IMR-90 (cell line): ENCODE results near the gene TBC1D22B. TPM values are rescaled to one million over a fixed set of nuclear protein-coding genes. Genes with fewer than 3 reads are reported as not detected.

Experiments
- ATAC-seq: fragments of 200-7000 bp; cut with Tn5 transposase; 2 replicates; pipeline ENCODE4 v1.9.1; 2020; ENCODE audit warnings: low read depth, mild to moderate bottlenecking, moderate library complexity
- BruUV-seq: library from RNA; stranded (reverse); fragments of 400-500 nt; replicated peaks from 2 replicates; lab custom pipeline; 2021; lab: Mats Ljungman, UMichigan
- CTCF ChIA-PET: fragments of 300-600 bp; formaldehyde crosslinking; extraction: SDS; loops from one replicate; lab custom pipeline; 2021; ENCODE audit warnings: antibody characterized with exemption; lab: Yijun Ruan, JAX
- POLR2A ChIA-PET: fragments of 300-600 bp; sonication (Branson Sonifier 250); formaldehyde crosslinking; loops from one replicate; lab custom pipeline; 2022; ENCODE audit warnings: antibody characterized with exemption; ENCODE audit not compliant: unreplicated experiment; lab: Charles Lee
- DNase-seq: peaks from one replicate; pipeline ENCODE4 v3.0.0; 2013
- H2AFZ ChIP-seq: replicated peaks from 2 replicates; pipeline ENCODE3; 2013; ENCODE audit warnings: low read length, mild to moderate bottlenecking; ENCODE audit not compliant: poor library complexity
- H2AK5ac ChIP-seq: 2 replicates; pipeline ENCODE4 v1.6.1; 2013; ENCODE audit warnings: low read depth, low read length, inconsistent platforms
- H2AK9ac ChIP-seq: replicated peaks from 2 replicates; pipeline ENCODE3; 2013; ENCODE audit warnings: mild to moderate bottlenecking, low read depth, low read length, moderate library complexity; ENCODE audit not compliant: poor library complexity
- H2BK120ac ChIP-seq: 2 replicates; pipeline ENCODE4 v1.6.1; 2013; ENCODE audit warnings: low read depth, low read length, inconsistent platforms
- H2BK15ac ChIP-seq: 3 replicates; pipeline ENCODE4 v1.6.1; 2013; ENCODE audit warnings: low read depth, low read length, inconsistent platforms
- H2BK20ac ChIP-seq: 2 replicates; pipeline ENCODE4 v1.6.1; 2013; ENCODE audit warnings: low read depth, mild to moderate bottlenecking, inconsistent platforms, low read length, moderate library complexity
- H2BK5ac ChIP-seq: 2 replicates; pipeline ENCODE4 v1.6.1; 2013; ENCODE audit warnings: mild to moderate bottlenecking, low read depth, low read length, inconsistent platforms; ENCODE audit not compliant: poor library complexity, severe bottlenecking
- H3K14ac ChIP-seq: replicated peaks from 2 replicates; pipeline ENCODE4 v1.6.1; 2013; ENCODE audit warnings: low read depth, low read length, inconsistent platforms
- H3K18ac ChIP-seq: 2 replicates; pipeline ENCODE4 v1.6.1; 2013; ENCODE audit warnings: low read depth, low read length, control low read depth
- H3K23ac ChIP-seq: 2 replicates; pipeline ENCODE4 v1.6.1; 2013; ENCODE audit warnings: low read depth, low read length, inconsistent platforms
- H3K27ac ChIP-seq: 2 replicates; pipeline ENCODE4 v1.5.1; 2013; ENCODE audit warnings: mild to moderate bottlenecking, control low read depth, low read length; ENCODE audit not compliant: insufficient read depth
- H3K27me3 ChIP-seq: 2 replicates; pipeline ENCODE4 v1.6.1; 2013; ENCODE audit warnings: low read length; ENCODE audit not compliant: control insufficient read depth, insufficient read depth
- H3K36me3 ChIP-seq: 2 replicates; pipeline ENCODE4 v1.6.1; 2013; ENCODE audit warnings: low read length, mixed read lengths; ENCODE audit not compliant: control insufficient read depth, insufficient read depth
- H3K4ac ChIP-seq: 2 replicates; pipeline ENCODE4 v1.6.1; 2013; ENCODE audit warnings: low read depth, low read length, inconsistent platforms
- H3K4me1 ChIP-seq: 2 replicates; pipeline ENCODE4 v1.6.1; 2013; ENCODE audit warnings: low read length, mixed read lengths; ENCODE audit not compliant: control insufficient read depth, insufficient read depth
- H3K4me2 ChIP-seq: 2 replicates; pipeline ENCODE4 v1.6.1; 2013; ENCODE audit warnings: low read depth, mild to moderate bottlenecking, control low read depth, low read length, moderate library complexity
- H3K4me3 ChIP-seq: 2 replicates; pipeline ENCODE4 v1.5.1; 2013; ENCODE audit warnings: low read depth, mild to moderate bottlenecking, control low read depth, low read length, moderate library complexity; ENCODE audit not compliant: insufficient read depth
- H3K56ac ChIP-seq: 2 replicates; pipeline ENCODE4 v1.6.1; 2013; ENCODE audit warnings: low read length, inconsistent platforms; ENCODE audit not compliant: insufficient read depth; ENCODE audit errors: extremely low read depth
- H3K79me1 ChIP-seq, 2 experiments: 2 replicates each; pipeline ENCODE4 v1.6.1; 2013; ENCODE audit warnings: low read length in 2 of 2, inconsistent platforms in 1 of 2, low read depth in 1 of 2
- H3K9ac ChIP-seq: 2 replicates; pipeline ENCODE4 v1.6.1; 2013; ENCODE audit warnings: low read depth, low read length, control low read depth
- H3K9me1 ChIP-seq: 2 replicates; pipeline ENCODE4 v1.6.1; 2013; ENCODE audit warnings: low read length, inconsistent platforms; ENCODE audit not compliant: insufficient read depth
- H3K9me3 ChIP-seq: 2 replicates; pipeline ENCODE4 v1.6.1; 2013; ENCODE audit warnings: low read length; ENCODE audit not compliant: control insufficient read depth, insufficient read depth
- H4K20me1 ChIP-seq: 2 replicates; pipeline ENCODE4 v1.6.1; 2013; ENCODE audit warnings: low read length, inconsistent platforms; ENCODE audit not compliant: insufficient read depth
- H4K5ac ChIP-seq: 2 replicates; pipeline ENCODE4 v1.6.1; 2013; ENCODE audit warnings: mild to moderate bottlenecking, low read depth, low read length, control low read depth
- H4K8ac ChIP-seq, 2 experiments: 2 replicates each; pipeline ENCODE4 v1.6.1; 2013; ENCODE audit warnings: low read depth in 2 of 2, low read length in 2 of 2, control low read depth in 1 of 2, inconsistent platforms in 1 of 2
- H4K91ac ChIP-seq: 2 replicates; pipeline ENCODE4 v1.6.1; 2013; ENCODE audit warnings: low read depth, low read length, inconsistent platforms; ENCODE audit not compliant: insufficient read depth
- CEBPB ChIP-seq: IDR thresholded peaks from 2 replicates; pipeline ENCODE4 v1.6.1; 2012; ENCODE audit warnings: low read depth, low read length, improper control_type of control experiment
- MXI1 ChIP-seq: IDR thresholded peaks from 2 replicates; pipeline ENCODE4 v1.6.1; 2012; ENCODE audit warnings: low read depth, mild to moderate bottlenecking, low read length, moderate library complexity, borderline replicate concordance
- NFE2L2 ChIP-seq: fragments of 150-350 bp; IDR thresholded peaks from 2 replicates; pipeline ENCODE4 v1.6.1; 2016; ENCODE audit warnings: low read depth, mild to moderate bottlenecking, low read length
- WGBS, 2 experiments: methylation state at CpG; one replicate each; pipeline versions ENCODE4 v1.1.5 to v1.1.7; 2013; ENCODE audit warnings: missing lambda C conversion rate in 2 of 2; ENCODE audit not compliant: insufficient read length in 1 of 2; ENCODE audit errors: extremely low coverage in 2 of 2; 5-methylcytosine and 5-hydroxymethylcytosine counted together
- dilution Hi-C: fragments of 300-500 bp; cut with HindIII; formaldehyde crosslinking; loops from one replicate; pipeline ENCODE4 v1.14.3; 2018; ENCODE audit warnings: low sequenced_read_pairs; ENCODE audit not compliant: unreplicated experiment
- in situ Hi-C: fragments of 300-500 bp; cut with MboI; formaldehyde crosslinking; loops from 3 replicates; pipeline ENCODE4 v1.14.3; 2019; ENCODE audit warnings: low sequenced_read_pairs, inconsistent platforms, mixed read lengths
- intact Hi-C: fragments of 100-400 bp; cut with micrococcal nuclease; formaldehyde crosslinking; loops from 2 replicates; pipeline ENCODE4 v1.10.0; 2022
- polyA plus RNA-seq, 3 experiments: library from polyadenylated mRNA; depleted of rRNA; stranded (reverse); fragments of >200 nt; gene quantifications; 2 replicates each; pipeline ENCODE4 v1.2.3, GENCODE V29; 2012; ENCODE audit warnings: low replicate concordance in 1 of 3
- total RNA-seq: library from RNA; depleted of rRNA; stranded (reverse); fragments of >200 nt; gene quantifications from 2 replicates; pipeline ENCODE4 v1.2.3, GENCODE V29; 2012

The TBC1D22B gene
- total and polyA plus RNA-seq, 2 of the 4 experiments (the other 2 are of a cell fraction), result 6.6 to 7.5 TPM

DNA sequence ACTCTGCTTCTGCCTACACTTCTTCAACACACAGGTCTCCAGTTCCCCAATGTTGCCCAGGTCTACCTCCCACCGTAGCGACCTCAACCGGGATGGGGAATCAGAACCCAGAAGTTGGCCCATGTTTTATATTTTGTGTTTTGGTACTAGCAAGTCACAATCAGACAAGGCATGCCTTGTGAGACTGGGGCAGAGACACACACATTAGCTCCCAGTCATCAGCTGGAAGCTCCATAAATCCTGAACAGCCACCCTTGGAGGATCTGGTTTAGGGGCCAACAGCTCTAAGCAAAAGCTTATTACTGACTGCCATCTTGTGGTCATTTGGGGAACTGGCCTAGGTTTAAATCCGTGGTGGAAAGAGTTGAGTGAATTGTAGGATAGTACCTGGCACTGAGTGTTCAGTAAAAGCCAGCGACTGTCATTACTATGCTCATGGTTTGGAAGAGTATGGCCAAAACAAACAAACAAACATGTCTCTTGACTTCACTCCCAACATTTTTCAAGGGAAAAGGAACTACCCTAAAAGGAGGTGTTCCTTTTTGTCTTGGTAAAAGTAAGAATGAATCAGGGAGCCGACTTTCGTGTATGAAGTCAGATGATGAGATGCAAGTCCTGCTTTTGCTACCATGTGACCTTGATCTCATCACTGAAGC is 47.1 kb upstream of the TBC1D22B start (continued):
- TF ChIP-seq CEBPB, result no peak

GRCh38 chr6:37212268-37212667 is 45.3 kb upstream of the TBC1D22B start:
- Histone ChIP-seq H3K4me1 (no peaks in the 10 kb centered on the region), H2BK5ac (no peak overlapping the region), H2BK120ac (no peak overlapping the region), H2AK9ac (no peak overlapping the region), H3K4me3 (no peak overlapping the region), H3K4ac (no peak overlapping the region), H3K23ac (no peak overlapping the region), H3K4me2 (no peak overlapping the region), H3K9me3 (no peaks in the 10 kb centered on the region), H2AK5ac (peak overlapping the region; percentile 48; the same call in 1 of the 2 replicates), H2BK15ac (no peak overlapping the region), H2AFZ (no peak overlapping the region), H3K18ac (no peak overlapping the region), H3K79me1 (no peaks in the 10 kb centered on the region), H4K20me1 (0 out of 2 replicates have a peak, but pooled peaks cover 4% of the 10 kb centered on the region), H3K9ac (no peak overlapping the region), H3K56ac (no peak overlapping the region), H2BK20ac (no peak overlapping the region), H4K8ac (no peak overlapping the region), H3K9me1 (no peaks in the 10 kb centered on the region), H4K91ac (no peak overlapping the region), H3K27me3 (no peaks in the 10 kb centered on the region), H3K27ac (no peak overlapping the region), H3K14ac (no peak overlapping the region), H4K5ac (no peak overlapping the region), H3K36me3 (no peaks in the 10 kb centered on the region)
- DNase-seq, result no peak
- ATAC-seq, result no peak
- in situ Hi-C loops, result loop anchor here (5.0 to 10.0 kb wide), 3 partner anchors 190 to 445 kb away; partner anchors contain the start of gene C6orf89
- no peak for TF ChIP-seq NFE2L2
- TF ChIP-seq MXI1, result no peak
- ChIA-PET POLR2A (no interaction called here), CTCF (interaction anchor here (0.8 kb wide), 1 partner anchor 194 kb away, joined by 4 read pairs; no protein-coding TSS in a partner anchor)
- dilution Hi-C loops, result no loop called here
- 93% methylated on average over 2 of the region's 9 CpGs; no CpG with 5 or more reads in 1 of the 2 experiments for WGBS, 2 experiments
- BruUV-seq, result no TSS peak
- intact Hi-C loops, result loop anchor here (5.0 kb wide), 1 partner anchor 445 kb away; no protein-coding TSS in a partner anchor
